Esophagus muscularis mucosa (tissue), 3 donors: ENCODE measurements around the gene FUT9.
"Not testable (repeated sequence)": the region's sequence is repeated elsewhere in the genome, so short reads cannot be mapped to it uniquely, and the experiment has no call there.

Experiments used
- POLR2A ChIP-seq: fragments of 450-650 bp; IDR thresholded peaks from one replicate; pipeline ENCODE4 v1.6.1; 2017; ENCODE audit warnings: antibody characterized with exemption, moderate library complexity, mild to moderate bottlenecking, low read depth
- POLR2AphosphoS5 ChIP-seq, 2 donors: sonication (generic); formaldehyde crosslinking; IDR thresholded peaks; one replicate each; pipeline ENCODE4 v1.6.1; 2017; ENCODE audit warnings: antibody characterized with exemption in 2 of 2
- TF ChIP-seq, protein P1 (sequence below), 3 experiments: fragments of 200-600 bp in 2 of 3; fragments of 450-650 bp in 1 of 3; sonication (generic) in 2 of 3; IDR thresholded peaks; one replicate each; pipeline ENCODE4 v1.5.1; 2017 to 2019; ENCODE audit warnings: antibody characterized with exemption in 3 of 3, mild to moderate bottlenecking in 2 of 3, moderate library complexity in 1 of 3

DNA sequence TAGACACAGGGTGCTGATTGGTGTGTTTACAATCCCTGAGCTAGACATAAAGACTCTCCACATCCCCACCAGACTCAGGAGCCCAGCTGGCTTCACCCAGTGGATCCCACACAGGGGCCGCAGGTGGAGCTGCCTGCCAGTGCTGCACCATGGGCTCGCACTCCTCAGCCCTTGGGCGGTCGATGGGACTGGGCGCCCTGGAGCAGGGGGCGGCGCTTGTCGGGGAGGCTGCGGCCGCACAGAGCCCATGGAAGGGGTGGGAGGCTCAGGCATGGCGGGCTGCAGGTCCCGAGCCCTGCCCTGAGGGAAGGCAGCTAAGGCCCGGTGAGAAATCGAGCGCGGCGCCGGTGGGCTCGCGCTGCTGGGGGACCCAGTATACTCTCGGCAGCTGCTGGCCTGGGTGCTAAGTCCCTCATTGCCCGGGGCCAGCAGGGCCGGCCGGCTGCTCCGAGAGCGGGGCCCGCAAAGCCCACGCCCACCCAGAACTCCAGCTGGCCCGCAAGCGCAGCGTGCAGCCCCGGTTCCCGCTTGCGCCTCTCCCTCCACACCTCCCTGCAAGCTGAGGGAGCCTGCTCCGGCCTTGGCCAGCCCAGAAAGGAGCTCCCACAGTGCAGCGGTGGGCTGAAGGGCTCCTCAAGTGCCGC is 245.1 kb downstream of the FUT9 start:
- not testable (repeated sequence) for TF ChIP-seq POLR2AphosphoS5 (IDR thresholded peaks at IDR 0.05); POLR2A
- TF ChIP-seq, protein P1, sequence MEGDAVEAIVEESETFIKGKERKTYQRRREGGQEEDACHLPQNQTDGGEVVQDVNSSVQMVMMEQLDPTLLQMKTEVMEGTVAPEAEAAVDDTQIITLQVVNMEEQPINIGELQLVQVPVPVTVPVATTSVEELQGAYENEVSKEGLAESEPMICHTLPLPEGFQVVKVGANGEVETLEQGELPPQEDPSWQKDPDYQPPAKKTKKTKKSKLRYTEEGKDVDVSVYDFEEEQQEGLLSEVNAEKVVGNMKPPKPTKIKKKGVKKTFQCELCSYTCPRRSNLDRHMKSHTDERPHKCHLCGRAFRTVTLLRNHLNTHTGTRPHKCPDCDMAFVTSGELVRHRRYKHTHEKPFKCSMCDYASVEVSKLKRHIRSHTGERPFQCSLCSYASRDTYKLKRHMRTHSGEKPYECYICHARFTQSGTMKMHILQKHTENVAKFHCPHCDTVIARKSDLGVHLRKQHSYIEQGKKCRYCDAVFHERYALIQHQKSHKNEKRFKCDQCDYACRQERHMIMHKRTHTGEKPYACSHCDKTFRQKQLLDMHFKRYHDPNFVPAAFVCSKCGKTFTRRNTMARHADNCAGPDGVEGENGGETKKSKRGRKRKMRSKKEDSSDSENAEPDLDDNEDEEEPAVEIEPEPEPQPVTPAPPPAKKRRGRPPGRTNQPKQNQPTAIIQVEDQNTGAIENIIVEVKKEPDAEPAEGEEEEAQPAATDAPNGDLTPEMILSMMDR (IDR thresholded peaks at IDR 0.05): not testable (repeated sequence)
